ENCODE data around the gene EFCC1.
"Not testable (repeated sequence)": the region's sequence is repeated elsewhere in the genome, so short reads cannot be mapped to it uniquely, and the experiment has no call there.

EFCC1 gene

GRCh38 chr3:129054605-129055104, 53.6 kb downstream of the EFCC1 start:
- DNase-seq (ENCODE audit: low spot score): no peak

DNA sequence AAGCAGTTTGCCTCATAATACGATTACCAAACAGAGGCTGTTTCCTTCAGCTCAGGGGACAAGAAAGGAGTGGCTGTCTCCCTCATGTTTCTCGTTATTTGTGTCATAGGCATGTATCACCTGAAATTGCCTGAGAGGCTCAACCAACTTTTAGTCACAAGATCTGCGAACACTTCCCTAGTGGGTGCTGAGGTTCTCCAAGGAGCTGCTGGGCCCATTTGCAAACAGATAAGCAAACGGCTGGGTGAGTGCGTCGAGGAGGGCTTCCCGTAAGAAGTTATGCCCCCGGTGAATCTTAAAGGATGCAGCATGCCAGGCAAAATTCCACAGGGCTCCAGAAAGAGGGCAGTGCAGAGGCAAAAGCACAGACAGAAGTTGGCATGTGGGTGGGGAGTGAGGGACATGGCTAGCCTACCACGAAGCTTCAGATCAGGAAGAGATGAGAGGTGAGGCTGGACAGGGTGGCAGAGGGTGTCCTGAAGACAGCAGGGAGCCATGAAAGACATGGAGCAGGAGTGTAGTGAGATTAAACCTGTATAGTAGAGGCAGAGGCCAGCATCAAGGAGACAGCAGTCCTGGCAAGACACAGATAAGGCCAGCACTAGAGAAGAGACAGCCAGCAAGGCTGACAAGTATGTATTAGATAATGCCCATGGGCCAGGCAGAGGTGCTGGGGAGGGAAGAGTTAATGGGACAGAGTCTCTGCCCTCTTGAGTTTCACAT, 55.5 kb downstream of the EFCC1 start:
- DNase-seq (ENCODE audit: low spot score): no peak

GRCh38 chr3:129057249-129057648, 56.1 kb downstream of the EFCC1 start:
- no peak for DNase-seq (ENCODE audit: low spot score)

GRCh38 chr3:129058441-129059200, 57.5 kb downstream of the EFCC1 start:
- DNase-seq (ENCODE audit: low spot score): peak; percentile 20

DNA sequence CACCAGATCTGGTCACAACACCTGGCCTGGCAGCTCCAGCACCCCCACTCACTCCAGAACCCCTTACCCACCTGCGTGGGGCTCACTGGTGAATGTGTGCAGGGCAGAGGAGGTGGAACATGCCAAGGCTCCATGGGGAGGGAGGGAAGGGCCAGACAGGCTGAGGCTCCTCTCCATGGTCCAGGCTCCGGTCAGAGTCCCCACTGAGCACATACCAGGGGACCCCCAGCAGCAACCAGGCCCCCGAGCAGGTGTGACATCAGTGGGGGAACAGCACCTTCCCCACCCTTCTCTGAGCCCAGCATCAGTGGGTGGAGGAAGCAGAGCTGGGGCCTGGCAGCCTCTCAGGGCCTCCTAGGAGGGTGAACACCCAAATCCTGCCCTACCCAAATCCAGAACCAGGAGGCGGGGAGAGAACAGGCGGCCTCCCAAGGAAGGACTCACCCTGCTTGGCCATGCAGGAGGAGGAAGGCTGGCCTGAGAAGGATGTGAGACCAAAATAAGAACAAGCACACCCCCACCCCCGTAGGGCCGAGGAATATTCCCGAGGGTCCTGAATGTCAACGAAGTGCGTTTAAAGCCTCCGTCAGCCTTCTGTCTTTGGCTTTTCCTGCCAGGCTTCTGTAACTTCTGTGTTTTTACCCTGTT, 58.3 kb downstream of the EFCC1 start:
- DNase-seq (ENCODE audit: low spot score): no peak

- no peak for DNase-seq (ENCODE audit: low spot score)
Observed at GRCh38 chr3:129060276-129061022, 59.3 kb downstream of the EFCC1 start, which contains the start of gene GP9. TSS of gene GP9 (plus strand) at chr3:129060779. CDS start at chr3:129061740, 961 bp downstream.

DNA sequence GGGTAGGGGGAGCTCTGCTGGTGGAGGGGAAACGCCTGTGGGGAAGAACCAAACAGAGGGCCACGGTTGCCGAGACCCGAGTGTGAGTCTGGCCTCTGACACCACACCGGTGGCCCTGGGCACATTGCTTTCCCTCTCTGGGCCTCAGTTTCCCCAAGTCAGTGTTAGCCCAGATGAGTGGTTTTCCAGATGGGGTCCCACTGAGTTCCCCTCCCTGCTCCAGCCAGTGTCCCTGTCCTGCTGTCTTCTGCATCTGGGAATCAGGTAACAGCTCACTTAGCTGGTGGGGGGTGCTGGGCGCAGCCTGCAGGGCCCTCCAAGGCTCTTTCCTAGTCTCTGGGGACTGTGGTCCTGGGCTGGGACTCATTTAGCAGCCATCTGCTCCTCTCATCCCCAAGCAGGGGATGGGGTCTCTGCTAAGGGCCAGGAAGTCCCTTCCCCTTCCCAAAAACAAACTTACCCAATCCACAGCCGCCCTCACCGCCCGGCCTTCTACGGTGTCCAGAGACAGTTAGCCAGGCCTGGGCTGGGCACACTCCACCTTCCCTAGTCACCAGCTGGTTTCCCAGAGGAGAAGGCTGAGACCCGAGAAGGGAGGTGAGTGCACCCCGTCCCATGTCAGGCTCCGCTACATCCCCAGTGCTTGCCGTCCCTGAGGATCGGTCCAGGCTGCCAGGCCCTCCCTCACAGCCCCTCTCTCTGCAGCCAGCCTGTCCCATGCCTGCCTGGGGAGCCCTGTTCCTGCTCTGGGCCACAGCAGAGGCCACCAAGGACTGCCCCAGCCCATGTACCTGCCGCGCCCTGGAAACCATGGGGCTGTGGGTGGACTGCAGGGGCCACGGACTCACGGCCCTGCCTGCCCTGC, 60.2 kb downstream of the EFCC1 start:
- DNase-seq (ENCODE audit: low spot score): no peak

- no peak for DNase-seq (ENCODE audit: low spot score)
Observed at GRCh38 chr3:129061888-129062834, 61.1 kb downstream of the EFCC1 start.

GRCh38 chr3:129063091-129063640, 62.1 kb downstream of the EFCC1 start:
- no peak for DNase-seq (ENCODE audit: low spot score)

DNA sequence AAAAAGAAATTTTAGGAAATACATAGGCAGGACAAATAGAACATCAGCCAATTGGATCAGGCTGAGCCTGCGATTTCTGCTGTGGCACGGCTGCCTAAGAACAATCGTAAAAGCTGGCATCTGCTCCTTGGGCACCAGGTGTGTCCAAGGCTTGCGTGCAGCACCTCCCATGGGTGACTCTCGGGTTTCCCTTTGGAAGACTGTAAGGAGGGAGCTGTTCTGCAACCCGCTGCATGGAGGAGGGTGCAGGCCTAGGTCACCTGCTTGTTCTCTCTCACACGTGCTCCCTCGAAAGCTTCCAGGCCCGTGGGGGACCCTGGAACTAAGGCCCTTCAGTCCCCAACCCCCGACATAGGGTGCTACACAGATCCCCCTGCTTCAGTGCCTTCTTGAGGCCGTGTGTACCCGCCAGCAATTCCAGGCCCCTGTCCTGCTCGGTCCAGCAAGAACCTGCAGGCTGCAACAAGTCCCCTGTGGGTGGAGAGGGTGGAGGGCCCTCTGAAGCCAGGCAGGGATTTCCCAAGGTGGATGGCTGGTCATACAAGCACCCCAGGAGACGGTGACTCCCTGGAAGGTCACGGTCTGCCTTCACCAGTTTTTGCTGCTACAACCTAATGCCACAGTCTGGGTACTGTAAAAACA, 62.9 kb downstream of the EFCC1 start:
- DNase-seq (ENCODE audit: low spot score): no peak

GRCh38 chr3:129065016-129065719, 64.1 kb downstream of the EFCC1 start:
- DNase-seq (ENCODE audit: low spot score): no peak

DNA sequence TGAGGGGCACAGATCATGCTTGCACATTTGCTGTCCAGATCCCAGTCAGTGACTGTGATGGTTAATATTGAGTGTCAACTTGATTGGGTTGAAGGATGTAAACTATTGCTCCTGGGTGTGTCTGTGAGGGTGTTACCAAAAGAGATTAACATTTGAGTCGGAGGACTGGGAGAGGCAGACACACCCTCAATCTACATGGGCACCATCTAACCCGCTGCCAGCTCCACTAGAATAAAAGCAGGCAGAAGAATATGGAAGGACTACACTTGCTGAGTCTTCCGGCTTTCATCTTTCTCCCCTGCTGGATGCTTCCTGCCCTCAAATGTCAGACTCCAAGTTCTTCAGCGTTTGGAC, 64.6 kb downstream of the EFCC1 start:
- DNase-seq (ENCODE audit: low spot score): no peak

DNA sequence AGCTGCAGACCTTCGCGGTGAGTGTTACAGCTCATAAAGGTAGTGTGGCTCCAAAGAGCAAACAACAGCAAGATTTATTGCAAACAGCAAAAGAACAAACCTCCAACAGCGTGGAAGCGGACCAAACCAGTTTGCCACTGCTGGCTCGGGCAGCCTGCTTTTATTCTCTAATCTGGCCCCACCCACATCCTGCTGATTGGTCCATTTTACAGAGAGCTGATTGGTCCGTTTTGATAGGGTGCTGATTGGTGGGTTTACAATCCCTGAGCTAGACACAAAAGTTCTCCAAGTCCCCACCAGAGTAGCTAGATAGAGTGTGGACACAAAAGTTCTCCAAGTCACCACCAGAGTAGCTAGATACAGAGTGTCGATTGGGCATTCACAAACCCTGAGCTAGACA, 66.6 kb downstream of the EFCC1 start:
- not testable (repeated sequence) for DNase-seq (ENCODE audit: low spot score)

DNA sequence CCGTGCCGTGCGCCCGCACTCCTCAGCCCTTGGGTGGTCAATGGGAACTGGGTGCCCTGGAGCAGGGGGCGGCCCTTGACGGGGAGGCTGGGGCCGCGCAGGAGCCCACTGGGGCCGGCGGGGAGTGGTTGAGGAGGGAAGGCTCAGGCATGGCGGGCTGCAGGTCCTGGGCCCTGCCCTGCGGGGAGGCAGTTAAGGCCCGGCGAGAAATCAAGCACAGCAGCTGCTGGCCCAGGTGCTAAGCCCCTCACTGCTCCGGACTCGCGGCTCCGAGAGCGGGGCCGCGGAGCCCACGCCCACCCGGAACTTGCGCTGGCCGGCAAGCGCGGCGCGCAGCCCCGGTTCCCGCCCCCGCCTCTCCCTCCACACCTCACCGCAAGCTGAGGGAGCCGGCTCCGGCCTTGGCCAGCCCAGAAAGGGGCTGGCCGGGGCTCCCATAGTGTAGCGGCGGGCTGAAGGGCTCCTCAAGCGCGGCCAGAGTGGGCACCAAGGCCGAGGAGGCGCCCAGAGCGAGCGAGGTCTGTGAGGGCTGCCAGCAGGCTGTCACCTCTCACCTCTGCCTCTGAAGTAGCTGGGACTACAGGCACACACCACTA, 67.3 kb downstream of the EFCC1 start:
- no peak for DNase-seq (ENCODE audit: low spot score)

GRCh38 chr3:129069313-129070085, 68.4 kb downstream of the EFCC1 start:
- not testable (repeated sequence) for DNase-seq (ENCODE audit: low spot score)

- no peak for DNase-seq (ENCODE audit: low spot score)
Observed at GRCh38 chr3:129070086-129070885, 69.2 kb downstream of the EFCC1 start.

Measured in putamen (tissue), 1 donor.